Heart left ventricle (tissue), 13 donors: ENCODE data around the gene HYCC2.

ENCODE experiments used
- CTCF ChIP-seq, 12 donors: fragments of 200-600 bp; sonication (generic) in 4 of 12; IDR thresholded peaks; one replicate each; pipeline versions ENCODE4 v1.5.0 to v1.8.0; 2018 to 2022; ENCODE audit warnings: antibody characterized with exemption in 12 of 12, mild to moderate bottlenecking in 5 of 12
- POLR2A ChIP-seq, 2 donors: fragments of 450-650 bp; IDR thresholded peaks; one replicate each; pipeline ENCODE4 v1.6.1; 2017; ENCODE audit warnings: antibody characterized with exemption in 2 of 2, mild to moderate bottlenecking in 2 of 2, moderate library complexity in 2 of 2
- donor health status: ischemic (EF 13 %, LVEDD 7.1; RV severe dilation, severe dysfunction).
- donor health status: DM: no; HTN: yes; CAD: no.
- donor health status: DM: no; HTN: no; CAD: no.
- donor health status: ischemic (EF 25% LVEDD 6.9; RV normal size, moderate dysfunction).
- donor health status: ischemic (EF 25% LVEDD 5.7; RV mildly dilated, moderate dysfunction).
- donor health status: ischemic (EF 35%, LVEDD 5.7; RV mildly dilated, moderate dysfunction).
- donor health status: nonischemic (EF 11% LVEDD 7.7; RV severe dilation, severe dysfunction).
- donor health status: DM: yes; HTN: yes; CAD: no.
- donor health status: PGD.
- donor health status: ischemic (EF 29% LVEDD 5.4; RV normal size, mild dysfunction).
- donor health status: nonischemic (EF 23%, LVEDD 6.1; RV moderate dilation, normal function).

- TF ChIP-seq POLR2A (IDR thresholded peaks at IDR 0.05): no peak
- no peak for TF ChIP-seq CTCF (IDR thresholded peaks at IDR 0.05)
Measured at GRCh38 chr2:201064797-201065329, 6.6 kb downstream of the HYCC2 start.
